ENCODE measurements around the gene TTC1. TPM values are rescaled to one million over a fixed set of nuclear protein-coding genes. Genes with fewer than 3 reads are reported as not detected.

The TTC1 gene
- total RNA-seq, 2 experiments from 2014 or later: 32.6 to 35.1 TPM

DNA sequence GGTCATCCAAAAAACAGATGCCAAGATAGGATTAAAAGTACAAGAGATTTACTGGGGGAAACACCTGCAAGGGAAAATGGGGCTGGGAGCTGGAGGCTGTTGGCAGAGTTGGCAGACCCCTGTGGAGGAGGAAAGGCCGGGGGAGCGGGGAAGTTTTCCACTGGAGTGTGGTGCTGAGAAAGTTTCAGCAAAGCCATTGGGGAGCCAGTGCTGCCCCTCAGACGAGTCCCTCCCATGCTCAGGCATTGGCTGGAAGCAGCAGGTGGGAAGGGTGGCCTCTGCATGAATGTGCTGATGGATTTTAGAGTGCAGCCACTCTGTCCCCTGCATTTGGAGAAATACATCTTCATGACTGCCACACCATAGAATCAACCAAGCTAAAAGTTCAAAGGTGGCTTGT lies 52.8 kb downstream of the TTC1 start:
- ChIA-PET CTCF (ENCODE audit: unreplicated experiment) (no interaction called here), POLR2A (interaction anchor here (0.6 kb wide), 1 partner anchor 44 kb away, joined by 6 read pairs; no protein-coding TSS in a partner anchor)
- Histone ChIP-seq H3K4me2 (ENCODE audit: low read length) (no peak overlapping the region), H3K79me2 (ENCODE audit: insufficient read depth, low read depth, low read length) (no peaks in the 10 kb centered on the region), H3K27ac (ENCODE audit: low read depth, low read length, poor library complexity, severe bottlenecking) (no peak overlapping the region), H4K20me1 (ENCODE audit: insufficient read depth, low read length) (no peaks in the 10 kb centered on the region), H3K4me3 (ENCODE audit: low read depth, low read length, poor library complexity, severe bottlenecking) (no peak overlapping the region), H2AFZ (ENCODE audit: low read length) (no peak overlapping the region), H3K9me2 (ENCODE audit: insufficient read depth, low read length) (no peaks in the 10 kb centered on the region), H3K36me3 (ENCODE audit: insufficient read depth, low read length) (peaks cover 54% of the 10 kb centered on the region), H3K4me1 (ENCODE audit: insufficient read depth, low read length, poor library complexity, severe bottlenecking) (no peaks in the 10 kb centered on the region), H3K9me3 (ENCODE audit: low read length) (no peaks in the 10 kb centered on the region)
- BruUV-seq (replicated peaks): no TSS peak
- intact Hi-C loops (cut with micrococcal nuclease; ENCODE audit: unreplicated experiment): no loop called here
- TF ChIP-seq, protein P1, sequence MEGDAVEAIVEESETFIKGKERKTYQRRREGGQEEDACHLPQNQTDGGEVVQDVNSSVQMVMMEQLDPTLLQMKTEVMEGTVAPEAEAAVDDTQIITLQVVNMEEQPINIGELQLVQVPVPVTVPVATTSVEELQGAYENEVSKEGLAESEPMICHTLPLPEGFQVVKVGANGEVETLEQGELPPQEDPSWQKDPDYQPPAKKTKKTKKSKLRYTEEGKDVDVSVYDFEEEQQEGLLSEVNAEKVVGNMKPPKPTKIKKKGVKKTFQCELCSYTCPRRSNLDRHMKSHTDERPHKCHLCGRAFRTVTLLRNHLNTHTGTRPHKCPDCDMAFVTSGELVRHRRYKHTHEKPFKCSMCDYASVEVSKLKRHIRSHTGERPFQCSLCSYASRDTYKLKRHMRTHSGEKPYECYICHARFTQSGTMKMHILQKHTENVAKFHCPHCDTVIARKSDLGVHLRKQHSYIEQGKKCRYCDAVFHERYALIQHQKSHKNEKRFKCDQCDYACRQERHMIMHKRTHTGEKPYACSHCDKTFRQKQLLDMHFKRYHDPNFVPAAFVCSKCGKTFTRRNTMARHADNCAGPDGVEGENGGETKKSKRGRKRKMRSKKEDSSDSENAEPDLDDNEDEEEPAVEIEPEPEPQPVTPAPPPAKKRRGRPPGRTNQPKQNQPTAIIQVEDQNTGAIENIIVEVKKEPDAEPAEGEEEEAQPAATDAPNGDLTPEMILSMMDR (conservative IDR thresholded peaks at IDR 0.05; ENCODE audit: low read length): no peak
- no peak for TF ChIP-seq EZH2phosphoT487 (IDR thresholded peaks at IDR 0.05; ENCODE audit: borderline replicate concordance, low read depth, low read length)
- no peak for DNase-seq (ENCODE audit: low spot score)

DNA sequence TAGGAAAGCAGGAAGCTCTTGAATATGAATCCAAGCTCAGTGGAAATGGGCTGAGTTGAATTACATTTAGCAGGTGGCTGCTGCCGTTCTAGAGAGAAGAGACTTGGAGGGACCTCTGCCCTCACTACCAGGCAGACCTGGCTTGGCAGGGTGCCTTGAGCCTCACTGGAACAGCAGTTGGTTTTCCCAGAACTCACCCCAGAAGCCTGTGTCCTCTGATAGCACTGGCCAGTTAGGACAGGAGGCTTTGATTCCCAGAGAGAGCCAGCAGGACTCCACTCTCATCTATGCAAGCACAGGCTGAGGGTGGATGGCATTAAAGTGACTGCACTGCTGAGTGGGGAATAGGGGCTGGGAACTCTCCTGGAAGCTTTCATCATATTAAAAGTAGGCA lies 55.5 kb downstream of the TTC1 start:
- BruUV-seq (replicated peaks): no TSS peak
- no peaks in the 10 kb centered on the region for H3K9me3 ChIP-seq (ENCODE audit: low read length)
- peaks cover 46% of the 10 kb centered on the region for H3K36me3 ChIP-seq (ENCODE audit: insufficient read depth, low read length)

More for the DNA sequence above, 55.5 kb downstream of the TTC1 start:
- TF ChIP-seq, protein P1 (conservative IDR thresholded peaks at IDR 0.05; ENCODE audit: low read length): no peak
- no peak for TF ChIP-seq EZH2phosphoT487 (IDR thresholded peaks at IDR 0.05; ENCODE audit: borderline replicate concordance, low read depth, low read length)
- ChIA-PET CTCF (ENCODE audit: unreplicated experiment) (no interaction called here), POLR2A (interaction anchor here (1.3 to 1.5 kb wide), 2 partner anchors 8 to 15 kb away, joined by 4 to 6 read pairs; no protein-coding TSS in a partner anchor)
- no peak overlapping the region for H3K4me3 ChIP-seq (ENCODE audit: low read depth, low read length, poor library complexity, severe bottlenecking)
- no peaks in the 10 kb centered on the region for H3K4me1 ChIP-seq (ENCODE audit: insufficient read depth, low read length, poor library complexity, severe bottlenecking)
- H3K4me2 ChIP-seq (ENCODE audit: low read length): no peak overlapping the region
- H3K79me2 ChIP-seq (ENCODE audit: insufficient read depth, low read depth, low read length): no peaks in the 10 kb centered on the region
- intact Hi-C loops (cut with micrococcal nuclease; ENCODE audit: unreplicated experiment): no loop called here
- DNase-seq (ENCODE audit: low spot score): no peak
- H3K27ac ChIP-seq (ENCODE audit: low read depth, low read length, poor library complexity, severe bottlenecking): no peak overlapping the region
- no peak overlapping the region for H2AFZ ChIP-seq (ENCODE audit: low read length)
- no peaks in the 10 kb centered on the region for H3K9me2 ChIP-seq (ENCODE audit: insufficient read depth, low read length)
- H4K20me1 ChIP-seq (ENCODE audit: insufficient read depth, low read length): no peaks in the 10 kb centered on the region

All from OCI-LY7 (cell line).